Activated B cell treated with CpG ODN at 0.5 μM for 24 hours (primary cell): ENCODE measurements around the gene LRCH2. TPM values are rescaled to one million over a fixed set of nuclear protein-coding genes. Genes with fewer than 3 reads are reported as not detected.

ENCODE experiments used
- ATAC-seq: fragments of 200-7000 bp; cut with Tn5 transposase; one replicate; pipeline ENCODE4 v1.10.0; 2021; ENCODE audit warnings: low read depth, mild to moderate bottlenecking, moderate library complexity
- CTCF ChIA-PET: fragments of 350-600 bp; sonication (Branson Sonifier 250); formaldehyde crosslinking; loops from one replicate; lab custom pipeline; 2021; ENCODE audit warnings: antibody characterized with exemption; lab: Charles Lee
- POLR2A ChIA-PET: fragments of 350-600 bp; sonication (Branson Sonifier 250); formaldehyde crosslinking; loops from one replicate; lab custom pipeline; 2021; ENCODE audit warnings: antibody characterized with exemption; lab: Charles Lee
- DNase-seq: peaks from one replicate; pipeline ENCODE4 v3.0.0; 2022
- H3K27ac Mint-ChIP-seq: one replicate; pipeline ENCODE4 v1.8.0; 2020; ENCODE audit warnings: mixed read lengths
- H3K27me3 Mint-ChIP-seq: one replicate; pipeline ENCODE4 v1.8.0; 2021; ENCODE audit warnings: mixed read lengths
- H3K36me3 Mint-ChIP-seq: one replicate; pipeline ENCODE4 v1.8.0; 2021; ENCODE audit warnings: low read depth, mixed read lengths
- H3K4me1 Mint-ChIP-seq: one replicate; pipeline ENCODE4 v1.8.0; 2021; ENCODE audit warnings: mixed read lengths
- H3K4me3 Mint-ChIP-seq: one replicate; pipeline ENCODE4 v1.8.0; 2020; ENCODE audit warnings: mild to moderate bottlenecking, mixed read lengths
- H3K9me3 Mint-ChIP-seq: one replicate; pipeline ENCODE4 v1.8.0; 2020; ENCODE audit warnings: mixed read lengths
- intact Hi-C: fragments of 100-400 bp; cut with micrococcal nuclease; formaldehyde crosslinking; loops from one replicate; pipeline ENCODE4 v1.15.1; 2024
- total RNA-seq: library from RNA; stranded (reverse); gene quantifications from 2 replicates; pipeline ENCODE4 v1.2.3, GENCODE V29; 2022
- TF ChIP-seq, protein P1 (sequence below): fragments of 200-600 bp; IDR thresholded peaks from one replicate; pipeline ENCODE4 v1.8.0; 2022; ENCODE audit warnings: antibody characterized with exemption, mild to moderate bottlenecking

Gene LRCH2
- total RNA-seq, 1 donor from 2014 or later = not detected

- Mint-ChIP-seq H3K4me3 (no peak overlapping the region), H3K36me3 (no peaks in the 10 kb centered on the region), H3K27ac (no peak overlapping the region), H3K9me3 (no peaks in the 10 kb centered on the region), H3K27me3 (no peaks in the 10 kb centered on the region), H3K4me1 (no peaks in the 10 kb centered on the region)
- TF ChIP-seq, protein P1, sequence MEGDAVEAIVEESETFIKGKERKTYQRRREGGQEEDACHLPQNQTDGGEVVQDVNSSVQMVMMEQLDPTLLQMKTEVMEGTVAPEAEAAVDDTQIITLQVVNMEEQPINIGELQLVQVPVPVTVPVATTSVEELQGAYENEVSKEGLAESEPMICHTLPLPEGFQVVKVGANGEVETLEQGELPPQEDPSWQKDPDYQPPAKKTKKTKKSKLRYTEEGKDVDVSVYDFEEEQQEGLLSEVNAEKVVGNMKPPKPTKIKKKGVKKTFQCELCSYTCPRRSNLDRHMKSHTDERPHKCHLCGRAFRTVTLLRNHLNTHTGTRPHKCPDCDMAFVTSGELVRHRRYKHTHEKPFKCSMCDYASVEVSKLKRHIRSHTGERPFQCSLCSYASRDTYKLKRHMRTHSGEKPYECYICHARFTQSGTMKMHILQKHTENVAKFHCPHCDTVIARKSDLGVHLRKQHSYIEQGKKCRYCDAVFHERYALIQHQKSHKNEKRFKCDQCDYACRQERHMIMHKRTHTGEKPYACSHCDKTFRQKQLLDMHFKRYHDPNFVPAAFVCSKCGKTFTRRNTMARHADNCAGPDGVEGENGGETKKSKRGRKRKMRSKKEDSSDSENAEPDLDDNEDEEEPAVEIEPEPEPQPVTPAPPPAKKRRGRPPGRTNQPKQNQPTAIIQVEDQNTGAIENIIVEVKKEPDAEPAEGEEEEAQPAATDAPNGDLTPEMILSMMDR = no peak
- ChIA-PET POLR2A (no interaction called here), CTCF (no interaction called here)
- ATAC-seq = no peak
- intact Hi-C loops = no loop called here
- DNase-seq = no peak
Measured at GRCh38 chrX:115068896-115069295, 165.0 kb downstream of the LRCH2 start.

- no peak for ATAC-seq
- POLR2A ChIA-PET = no interaction called here
Measured at GRCh38 chrX:115067812-115068211, 166.1 kb downstream of the LRCH2 start.

GRCh38 chrX:115065304-115065703, 168.6 kb downstream of the LRCH2 start:
- no peak for ATAC-seq
- ChIA-PET POLR2A (no interaction called here), CTCF (no interaction called here)
- Mint-ChIP-seq H3K9me3 (no peaks in the 10 kb centered on the region), H3K36me3 (no peaks in the 10 kb centered on the region), H3K4me1 (no peaks in the 10 kb centered on the region), H3K27me3 (no peaks in the 10 kb centered on the region), H3K4me3 (no peak overlapping the region), H3K27ac (no peak overlapping the region)
- intact Hi-C loops = no loop called here
- TF ChIP-seq, protein P1 = no peak
- DNase-seq = no peak

More at GRCh38 chrX:115067812-115068211, 166.1 kb downstream of the LRCH2 start:
- no peak for DNase-seq
- TF ChIP-seq, protein P1 = no peak
- Mint-ChIP-seq H3K36me3 (no peaks in the 10 kb centered on the region), H3K4me3 (no peak overlapping the region), H3K4me1 (no peaks in the 10 kb centered on the region), H3K27me3 (no peaks in the 10 kb centered on the region), H3K9me3 (no peaks in the 10 kb centered on the region), H3K27ac (no peak overlapping the region)
- intact Hi-C loops = no loop called here
- CTCF ChIA-PET = no interaction called here

Other genes starting within 250 kb of the LRCH2 start
- gene IL13RA2, start 216.5 kb downstream of the LRCH2 start, total RNA-seq = not detected in 2 replicates
- not detected in 2 replicates for gene RBMXL3, start 44.7 kb downstream of the LRCH2 start, total RNA-seq
- not detected in 2 replicates for gene LUZP4, start 55.6 kb upstream of the LRCH2 start, total RNA-seq